GM21737 (cell line): Measurements from ENCODE around the gene FANCD2.
"Not testable (repeated sequence)": the region's sequence is repeated elsewhere in the genome, so short reads cannot be mapped to it uniquely, and the experiment has no call there.

Source experiments
- ATAC-seq: cut with Tn5 transposase; IDR thresholded peaks from one replicate; pipeline ENCODE4 v1.9.1; 2021; ENCODE audit warnings: mild to moderate bottlenecking, moderate library complexity; ENCODE audit not compliant: unreplicated experiment

Gene FANCD2

DNA sequence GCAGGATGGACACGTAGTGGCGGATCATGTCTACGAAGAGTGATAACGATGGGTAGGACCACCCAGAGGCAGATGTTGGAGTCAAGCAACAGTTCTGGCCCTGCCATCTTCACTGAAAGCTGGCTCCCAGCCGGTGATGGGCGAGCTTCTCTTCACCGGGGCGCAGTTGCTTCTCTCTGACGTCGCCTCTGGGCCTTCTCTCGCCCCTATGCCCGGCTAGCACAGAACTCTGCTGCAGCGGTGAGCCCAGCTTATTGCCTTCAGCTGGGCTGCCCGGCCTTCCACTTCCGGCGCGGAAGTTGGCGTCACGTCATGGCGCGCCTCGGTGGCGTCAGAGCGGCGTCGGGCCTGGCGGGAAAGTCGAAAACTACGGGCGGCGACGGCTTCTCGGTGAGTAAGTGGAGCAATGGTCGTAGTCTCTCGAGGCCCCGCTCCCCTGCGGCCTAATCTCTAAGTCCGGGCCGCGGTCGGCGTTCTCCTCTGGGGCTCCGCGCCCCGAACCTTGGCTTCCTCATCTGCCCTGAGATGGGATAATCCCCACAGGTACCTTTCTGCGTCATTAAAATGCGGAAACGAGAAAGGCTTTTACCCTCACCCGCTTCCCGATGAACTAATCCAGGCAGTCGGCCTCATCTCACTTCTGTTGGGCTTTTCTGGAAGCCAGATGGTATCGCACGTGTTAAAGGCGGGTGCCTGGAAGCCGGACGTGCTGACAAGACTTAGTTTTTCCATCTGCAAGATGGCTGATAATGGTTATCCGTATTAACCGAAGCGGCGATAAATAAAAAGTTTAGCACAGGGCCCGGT lies at the start of gene FANCD2:
FANCD2 (plus strand) TSS at position 354 of the 807 bp plus-strand sequence. CDS start 2,221 bp downstream, outside the sequence.
- ATAC-seq = peak; percentile 83

DNA sequence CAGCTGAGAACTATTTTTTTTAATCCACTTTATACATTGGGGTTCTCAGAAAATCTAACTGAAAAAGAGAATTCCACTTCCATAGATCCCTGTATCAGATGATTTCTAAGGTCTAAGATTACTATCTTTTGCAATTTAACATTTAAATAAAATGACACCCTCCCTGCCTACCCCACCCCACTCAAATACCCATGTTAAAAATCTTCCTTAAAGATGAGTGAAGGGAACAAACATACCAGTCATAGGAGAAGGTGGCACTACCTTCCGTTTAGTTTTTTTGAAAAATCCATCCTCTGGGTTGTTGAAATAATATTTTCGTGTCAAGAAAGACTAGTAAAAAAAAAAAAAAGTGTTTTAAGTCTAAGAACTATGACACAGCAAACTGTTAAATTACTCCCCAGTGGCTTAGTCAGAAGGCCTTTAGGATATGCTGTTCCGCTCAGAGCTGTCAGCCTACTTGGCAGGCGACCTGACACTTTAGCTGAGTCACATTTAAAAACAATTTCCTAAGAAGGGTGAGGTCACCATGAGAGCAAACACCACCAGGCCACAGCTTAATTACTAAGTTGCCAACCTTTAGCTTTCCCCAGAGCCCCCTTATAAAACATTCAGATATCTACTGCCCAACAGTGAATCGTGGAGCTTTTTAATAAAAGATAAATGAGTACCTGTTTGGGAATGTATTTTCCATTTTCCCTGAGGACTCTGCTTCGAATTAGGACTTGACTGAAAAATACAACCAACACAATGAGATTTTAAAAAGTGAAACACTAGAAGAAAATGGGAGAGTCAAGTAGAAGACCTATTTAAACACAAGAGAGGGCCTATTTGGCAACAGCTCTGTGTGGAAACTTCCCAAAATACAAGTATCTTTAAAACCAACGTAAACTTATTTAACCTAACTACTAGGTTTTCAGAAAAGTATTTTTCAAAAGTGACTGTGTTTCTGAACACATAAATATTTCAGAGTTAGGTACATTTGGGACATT lies 49.2 kb upstream of the FANCD2 start:
- ATAC-seq = no peak

DNA sequence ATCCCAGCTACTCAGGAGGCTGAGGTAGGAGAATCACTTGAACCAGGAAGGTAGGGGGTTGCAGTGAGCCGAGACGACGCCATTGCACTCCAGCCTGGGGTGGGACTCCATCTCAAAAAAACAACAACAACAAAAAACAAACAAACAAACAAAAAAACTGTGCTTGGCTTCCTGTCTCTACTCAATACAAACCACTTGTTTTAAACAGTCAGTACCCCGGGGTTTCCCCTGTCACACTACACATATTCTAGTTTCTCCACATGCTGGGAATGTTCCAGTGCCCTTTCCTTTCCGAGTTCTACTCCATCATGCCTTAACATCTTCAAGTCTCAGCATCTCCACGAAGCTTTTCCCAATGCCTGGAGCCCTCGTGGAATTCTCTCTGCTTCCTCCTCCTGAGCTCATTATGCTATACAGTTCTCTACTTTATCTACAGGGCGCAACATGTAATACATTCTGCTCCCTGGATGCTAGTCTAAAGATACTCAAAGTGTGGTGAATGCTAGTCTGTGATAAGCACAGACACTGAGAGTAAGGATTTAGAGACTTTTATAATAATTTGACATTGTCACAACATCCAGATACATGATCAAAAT lies 47.4 kb upstream of the FANCD2 start:
- no peak for ATAC-seq

DNA sequence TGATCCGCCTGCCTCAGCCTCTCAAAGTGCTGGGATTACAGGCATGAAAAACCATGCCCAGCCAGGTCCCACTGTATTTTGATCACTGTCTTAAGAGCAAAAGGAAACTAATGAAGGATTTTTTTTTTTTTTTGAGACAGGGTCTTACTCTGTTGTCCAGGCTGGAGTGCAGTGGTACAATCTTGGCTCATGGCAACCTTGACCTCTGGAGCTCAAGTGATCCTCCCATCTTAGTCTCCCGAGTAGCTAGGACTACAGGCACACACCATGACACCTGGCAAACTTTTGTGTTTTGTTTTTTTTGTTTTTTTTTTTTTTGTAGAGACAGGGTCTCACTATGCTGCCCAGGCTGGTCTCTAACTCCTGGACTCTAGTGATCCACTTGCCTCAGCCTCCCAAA lies 46.0 kb upstream of the FANCD2 start:
- ATAC-seq = no peak

DNA sequence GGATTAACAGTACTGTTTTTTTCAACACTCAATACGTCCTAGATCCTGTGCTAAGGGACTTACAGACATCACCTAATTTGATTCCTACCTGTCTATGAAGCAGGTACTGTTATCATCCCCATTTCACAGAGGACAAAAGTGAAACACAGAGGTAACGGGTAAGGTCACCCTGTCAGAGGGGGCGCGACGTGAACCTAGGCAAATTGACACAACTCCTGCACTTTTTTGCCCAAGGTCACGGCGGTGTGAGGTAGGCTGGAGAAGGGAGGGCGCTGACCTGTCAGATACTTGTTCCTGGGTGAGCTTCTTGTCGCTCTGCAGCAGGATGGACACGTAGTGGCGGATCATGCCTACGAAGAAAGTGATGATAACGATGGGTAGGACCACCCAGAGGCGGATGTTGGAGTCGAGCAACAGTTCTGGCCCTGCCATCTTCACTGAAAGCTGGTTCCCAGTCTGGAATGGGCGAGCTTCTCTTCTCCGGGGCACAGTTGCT lies 40.0 kb upstream of the FANCD2 start:
- ATAC-seq = peak; percentile 28

DNA sequence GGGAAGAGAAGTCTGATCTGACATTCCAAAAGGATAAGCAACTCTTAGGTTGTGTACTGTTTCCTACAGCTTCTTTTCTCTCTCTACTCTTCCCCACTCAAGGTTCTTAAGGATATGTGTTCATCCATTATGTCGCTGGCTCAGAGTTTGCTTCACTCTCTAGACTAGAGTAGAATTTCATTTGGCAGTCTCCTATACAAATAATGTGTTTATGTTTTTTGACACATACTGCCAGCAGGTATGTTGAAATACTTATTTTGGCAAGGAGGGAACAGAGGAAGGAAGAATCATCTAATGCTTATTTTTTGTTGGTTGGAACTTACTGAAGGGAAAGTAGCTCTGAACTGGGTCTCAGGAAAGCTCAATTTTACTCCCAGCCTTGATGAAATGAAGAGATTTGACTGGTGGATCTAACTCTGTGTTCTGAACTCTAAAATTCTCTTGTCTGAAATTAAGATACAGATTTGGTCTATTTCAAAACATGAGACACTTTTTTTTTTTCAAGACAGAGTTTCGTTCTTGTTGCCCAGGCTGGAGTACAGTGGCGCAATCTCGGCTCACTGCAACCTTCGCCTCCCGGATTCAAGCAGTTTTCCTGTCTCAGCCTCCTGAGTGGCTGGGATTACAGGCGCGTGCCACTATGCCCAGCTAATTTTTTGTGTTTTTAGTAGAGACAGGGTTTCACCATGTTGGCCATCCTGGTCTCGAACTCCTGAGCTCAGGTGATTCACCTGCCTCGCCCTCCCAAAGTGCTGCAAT lies 32.0 kb upstream of the FANCD2 start:
- ATAC-seq = no peak

DNA sequence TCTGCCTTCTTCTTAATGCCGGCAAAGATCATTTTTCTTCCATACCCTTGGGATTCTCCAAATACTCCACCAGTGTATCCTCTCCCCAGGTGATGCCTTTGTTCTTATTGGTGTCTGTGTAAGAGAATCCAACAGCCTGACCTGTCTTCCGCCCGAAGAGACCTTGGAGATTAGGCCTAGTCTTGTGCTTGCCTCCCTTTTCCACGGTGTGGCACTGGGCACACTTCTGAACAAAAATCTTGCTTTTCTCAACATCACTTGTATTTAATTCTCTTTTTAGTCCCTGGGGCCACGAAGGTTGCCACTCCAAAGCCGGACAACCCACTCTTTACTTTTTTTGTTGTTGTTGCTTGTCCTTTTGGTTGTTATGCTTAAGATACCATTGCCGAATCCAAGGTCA lies 25.6 kb upstream of the FANCD2 start:
- no peak for ATAC-seq

DNA sequence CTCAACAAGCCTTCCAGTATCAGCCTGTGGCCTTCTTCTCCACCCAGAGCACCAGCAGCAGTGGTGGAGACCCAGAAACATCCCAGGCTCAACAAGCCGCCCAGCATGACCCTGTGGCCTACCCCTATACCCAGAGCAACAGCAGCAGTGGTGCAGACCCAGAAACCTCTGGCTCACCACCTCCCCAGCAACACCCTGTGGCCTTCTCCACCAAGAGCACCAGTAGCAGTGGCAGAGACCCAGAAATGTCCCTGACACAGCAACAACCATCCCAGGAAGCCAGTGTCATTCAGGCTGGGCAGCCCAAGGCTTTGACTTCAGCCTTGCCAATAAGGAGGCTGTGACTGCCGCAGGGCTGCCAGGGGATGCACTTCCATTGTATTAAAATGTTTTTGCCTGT lies 23.3 kb upstream of the FANCD2 start:
- no peak for ATAC-seq

DNA sequence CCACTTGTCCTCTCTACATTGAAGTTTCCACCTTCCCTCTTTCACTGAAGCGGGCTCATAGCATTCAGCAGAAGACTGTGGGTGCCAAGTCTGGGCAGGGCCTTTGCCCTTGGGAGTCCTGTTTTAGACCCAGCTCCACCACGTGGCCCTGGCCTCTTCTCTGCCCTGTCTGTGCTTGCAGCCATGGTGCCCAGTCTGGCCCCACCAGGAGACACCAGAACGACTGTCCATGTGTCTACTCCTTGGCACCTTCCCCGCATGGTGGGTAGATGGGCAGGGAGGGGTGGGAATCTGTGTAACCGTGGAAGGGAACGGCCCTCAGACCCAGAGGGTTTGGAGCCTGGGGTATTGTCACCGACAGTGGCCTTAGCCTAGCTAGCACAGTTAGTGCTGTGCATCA lies 21.7 kb upstream of the FANCD2 start:
- no peak for ATAC-seq

DNA sequence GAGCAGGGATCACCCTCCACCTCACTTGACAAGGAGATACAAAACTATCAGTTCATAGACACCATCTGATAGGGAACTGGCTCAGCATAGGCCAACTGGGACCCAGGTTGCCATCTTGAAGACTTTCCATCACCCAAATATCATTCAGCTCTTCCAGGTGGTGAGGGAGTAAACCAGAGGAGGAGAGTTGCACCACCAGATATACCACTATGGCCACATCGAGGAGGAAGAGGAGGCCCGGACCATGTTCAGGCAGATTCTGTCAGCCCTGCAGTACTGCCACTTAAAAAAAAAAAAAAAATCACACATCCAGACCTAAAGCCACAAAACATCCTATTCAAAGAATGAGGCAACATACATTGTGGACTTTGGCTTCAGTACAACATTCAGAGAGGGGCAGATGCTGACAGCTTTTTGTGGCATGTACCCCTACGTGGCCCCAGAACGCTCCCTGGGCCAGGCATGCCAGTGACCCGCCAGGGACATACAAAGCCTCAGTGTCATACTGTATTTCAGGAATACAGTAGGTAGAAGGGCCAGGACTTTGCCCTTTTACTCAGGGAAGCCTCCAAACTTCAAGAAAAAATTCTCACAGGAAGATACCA lies 21.2 kb upstream of the FANCD2 start:
- ATAC-seq = no peak

DNA sequence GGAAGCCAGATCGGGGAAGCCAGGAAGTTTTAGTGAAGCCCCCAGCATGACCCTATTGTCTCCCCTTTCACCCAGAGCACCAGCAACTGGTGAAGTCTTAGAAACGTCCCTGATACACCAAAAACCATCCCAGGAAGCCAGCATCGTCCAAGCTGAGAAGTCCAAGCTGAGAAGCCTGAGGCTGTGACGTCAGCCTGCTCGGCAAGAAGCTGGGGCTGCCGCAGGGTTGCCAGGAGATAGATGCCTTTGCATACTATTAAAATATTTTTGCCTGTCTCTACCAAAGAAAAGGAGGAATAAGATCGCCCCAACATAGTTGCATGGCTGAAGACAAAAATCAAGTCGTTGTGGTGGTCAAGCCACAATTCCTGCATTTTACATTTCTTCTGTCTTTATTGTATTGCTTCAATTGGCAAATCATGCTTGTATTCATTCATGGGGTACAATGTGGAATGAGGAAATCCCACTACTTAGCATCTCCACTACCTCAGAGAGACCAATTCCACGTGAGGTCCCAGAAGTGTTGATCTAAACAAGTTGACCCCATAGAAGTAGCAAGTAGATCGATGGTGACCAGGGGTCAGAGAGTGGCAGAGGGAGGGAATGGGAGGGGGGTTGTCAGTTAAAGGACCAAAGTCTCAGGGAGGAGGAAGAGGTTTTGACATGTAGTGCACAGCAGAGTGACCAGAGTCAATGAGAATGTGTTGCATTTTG lies 20.0 kb upstream of the FANCD2 start:
- no peak for ATAC-seq

DNA sequence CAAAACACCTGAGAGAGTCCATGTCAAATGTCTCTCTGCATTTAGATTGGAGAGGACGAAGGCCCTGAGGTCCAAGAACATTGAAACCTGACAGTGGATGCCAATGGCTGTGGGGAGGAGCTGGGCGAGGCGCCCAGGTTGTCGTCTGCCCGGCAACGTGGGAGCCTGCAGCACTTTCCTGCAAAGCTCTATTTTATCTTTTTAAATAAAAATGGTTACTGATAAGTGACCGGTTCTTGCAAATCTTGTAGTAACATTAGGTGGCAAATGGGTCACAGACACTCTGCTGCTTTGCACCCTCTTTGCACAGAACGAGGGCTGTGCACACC lies 19.5 kb upstream of the FANCD2 start:
- ATAC-seq = no peak

DNA sequence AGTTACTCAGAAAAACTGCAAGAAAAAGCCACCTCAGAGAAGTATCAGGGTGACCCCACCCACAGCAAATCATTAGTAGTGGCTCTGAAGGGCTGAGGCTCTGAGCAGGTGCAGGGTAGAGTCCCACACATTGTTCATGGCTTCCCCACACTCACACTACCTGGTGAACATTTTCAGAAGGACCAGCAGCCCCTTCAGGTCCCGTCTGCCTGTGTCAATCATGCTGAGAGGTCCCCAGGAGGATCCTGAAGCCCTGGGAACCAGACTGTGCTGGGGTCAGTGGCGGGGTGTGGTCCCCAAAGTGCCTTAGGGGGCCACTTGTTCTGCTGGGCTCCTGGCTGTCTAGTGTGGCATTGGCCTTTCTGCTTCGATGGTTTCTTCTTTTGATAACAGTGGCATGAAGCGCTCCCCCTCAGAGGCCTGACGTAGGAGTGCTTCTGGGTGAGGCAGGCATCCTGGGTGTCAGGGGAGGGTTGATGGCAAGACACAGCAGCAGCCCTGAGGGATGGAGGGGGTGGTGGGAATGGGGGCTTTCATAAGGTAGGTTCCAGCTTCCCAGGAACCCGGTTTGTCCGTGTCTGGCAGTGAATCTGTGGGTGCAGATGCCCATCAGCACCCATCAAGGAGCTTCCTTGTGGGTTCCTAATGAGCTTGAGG lies 19.0 kb upstream of the FANCD2 start:
- no peak for ATAC-seq

DNA sequence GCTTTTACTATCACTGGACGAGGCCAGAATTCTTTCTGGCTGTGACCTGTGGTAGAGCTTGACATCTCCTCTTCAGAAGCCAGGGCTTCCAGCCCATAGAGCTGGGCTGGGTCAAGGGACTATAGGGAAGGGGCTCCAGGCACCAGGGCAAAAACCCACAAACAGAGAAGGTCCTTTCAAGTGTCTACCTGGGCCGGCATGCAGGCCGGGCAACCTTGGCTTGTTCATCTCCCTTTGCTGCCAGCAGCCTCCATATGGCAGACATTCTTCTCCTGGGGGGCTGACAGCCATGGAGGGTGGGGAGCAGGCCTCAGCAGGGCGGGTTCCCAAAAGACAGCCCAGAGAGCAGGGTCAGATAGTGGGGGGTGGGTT lies 18.0 kb upstream of the FANCD2 start:
- not testable (repeated sequence) for ATAC-seq

DNA sequence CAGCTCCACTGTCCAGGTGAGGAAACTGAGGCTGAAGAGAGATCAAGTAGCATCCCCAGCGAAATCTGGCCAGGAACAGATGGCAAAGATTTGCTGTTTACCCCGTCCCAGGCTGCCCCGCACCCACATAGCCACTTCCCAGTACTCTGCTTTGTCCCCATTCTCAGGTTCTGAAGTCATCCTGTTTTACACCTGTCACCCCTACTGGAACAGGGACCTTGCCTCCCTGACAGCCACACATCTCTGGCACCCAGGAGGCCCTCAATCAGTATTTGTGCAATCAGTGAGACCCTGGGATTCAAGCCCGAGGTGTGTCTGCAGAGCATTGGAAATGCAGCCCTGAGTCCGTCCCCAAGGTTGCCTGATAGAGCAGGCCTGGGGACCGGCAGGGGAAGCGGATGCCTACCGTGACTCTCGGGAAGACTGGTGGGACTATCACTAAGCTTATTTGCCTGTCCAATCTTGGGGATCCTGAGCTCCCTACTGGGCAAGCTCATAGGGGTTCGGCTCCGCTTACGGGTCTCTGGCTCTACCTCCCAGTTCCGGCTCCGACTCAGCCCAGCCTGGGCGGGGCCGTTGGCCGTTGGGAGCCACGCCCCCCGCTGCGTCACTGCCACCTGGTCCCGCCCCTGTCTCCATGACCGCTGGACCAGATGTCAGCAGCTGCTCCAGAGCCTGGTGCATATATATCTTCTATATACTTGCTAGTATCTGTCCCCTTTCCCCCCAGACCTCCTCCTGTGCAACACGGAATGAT lies 17.5 kb upstream of the FANCD2 start:
- ATAC-seq = peak; percentile 57

DNA sequence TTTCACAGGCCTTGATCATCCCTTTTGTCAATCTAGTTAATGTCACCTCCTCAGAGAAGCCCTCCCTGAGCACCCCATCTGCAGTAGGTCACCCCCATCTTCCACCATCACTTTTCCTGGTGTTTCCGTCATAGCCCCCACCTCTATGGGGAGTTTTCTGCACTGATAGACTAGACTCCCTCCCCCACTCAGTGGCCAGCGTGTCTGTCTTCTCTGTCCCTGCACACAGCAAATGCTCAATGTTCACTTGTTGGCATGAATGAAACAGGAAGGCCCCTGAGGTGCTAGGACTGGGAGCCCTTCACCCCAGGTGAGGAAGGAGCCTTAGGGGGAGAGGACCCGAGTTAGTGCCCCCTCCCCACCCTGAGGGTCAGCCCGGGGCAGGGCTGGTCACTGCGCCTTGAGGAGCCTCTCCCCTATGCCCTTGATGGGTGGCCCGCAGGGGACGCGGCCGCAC lies 15.8 kb upstream of the FANCD2 start:
- ATAC-seq = no peak

DNA sequence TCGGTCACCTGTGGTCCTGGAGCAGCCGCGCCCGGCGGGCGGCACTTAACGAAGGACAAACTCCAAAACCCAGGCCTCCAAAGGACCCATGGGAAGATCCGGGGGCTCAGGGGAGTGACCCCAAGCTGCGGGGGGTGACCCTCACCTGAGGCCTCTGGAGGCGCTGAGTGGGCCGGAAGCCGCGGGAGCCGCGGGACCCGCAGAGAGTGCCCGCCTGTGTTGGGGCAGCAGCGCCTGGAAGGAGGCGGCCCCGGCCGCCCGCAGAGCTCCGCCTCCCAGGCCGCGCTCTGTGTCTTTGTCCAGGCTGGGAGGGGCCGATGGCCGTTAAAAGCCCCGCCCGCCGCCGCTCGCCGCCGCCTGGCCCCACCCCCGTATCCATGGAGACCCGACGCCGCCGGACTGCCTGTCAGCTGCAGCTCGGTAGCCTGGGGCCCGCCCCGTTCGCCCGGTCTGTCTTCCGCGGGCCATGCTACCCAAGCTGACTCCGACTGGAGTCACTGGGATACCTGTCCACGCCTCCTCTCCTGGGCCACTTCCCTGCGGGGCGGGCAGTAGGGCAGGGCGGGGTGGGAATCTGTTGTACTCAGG lies 15.3 kb upstream of the FANCD2 start:
- ATAC-seq = peak; percentile 84

DNA sequence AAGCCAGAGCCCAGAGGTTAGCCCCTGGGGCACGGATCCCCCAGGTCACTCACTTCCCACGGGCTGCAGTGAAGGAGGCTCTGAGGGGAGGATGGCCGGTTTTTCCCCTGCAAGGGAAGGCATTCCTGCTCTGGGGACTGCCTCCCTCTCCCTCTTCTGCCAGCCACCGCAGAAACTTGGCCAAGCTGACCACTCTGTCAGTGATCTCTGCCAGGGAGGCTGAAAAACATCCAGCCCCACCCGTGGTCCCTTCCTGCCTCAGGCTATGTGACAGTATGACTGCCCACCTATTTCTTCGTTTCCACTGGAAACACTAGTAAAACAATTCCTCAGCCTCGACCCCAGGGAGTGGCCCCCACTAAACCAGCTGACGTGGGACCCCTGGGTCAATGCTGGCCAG lies 14.6 kb upstream of the FANCD2 start:
- no peak for ATAC-seq
